Tibial nerve (tissue), 4 donors: Measurements from ENCODE around the gene RASA4.
"Not testable (repeated sequence)": the region's sequence is repeated elsewhere in the genome, so short reads cannot be mapped to it uniquely, and the experiment has no call there.

Source experiments
- CTCF ChIP-seq, 5 experiments: fragments of 200-600 bp in 3 of 5; fragments of 450-650 bp in 2 of 5; sonication (generic) in 3 of 5; IDR thresholded peaks; one replicate each; pipeline ENCODE4 v1.5.1; 2016 to 2019; ENCODE audit warnings: antibody characterized with exemption in 5 of 5, mild to moderate bottlenecking in 3 of 5, moderate library complexity in 2 of 5
- EP300 ChIP-seq, 2 donors: sonication (generic); formaldehyde crosslinking; IDR thresholded peaks; one replicate each; pipeline ENCODE4 v1.6.1; 2017; ENCODE audit warnings: antibody characterized with exemption in 2 of 2, mild to moderate bottlenecking in 1 of 2

- not testable (repeated sequence) for TF ChIP-seq CTCF, EP300 (IDR thresholded peaks at IDR 0.05)
Measured at GRCh38 chr7:102642691-102643090, 26.1 kb upstream of the RASA4 start, which contains the start of gene UPK3BL1.
